SKM-1 treated with dmso at 0.1 percent for 144 hours (cell line): ENCODE data around the gene SLC8A2.
"Not testable (repeated sequence)": the region's sequence is repeated elsewhere in the genome, so short reads cannot be mapped to it uniquely, and the experiment has no call there.

Experiments
- DNase-seq: peaks from one replicate; lab custom pipeline; 2025; ENCODE audit not compliant: unreplicated experiment; lab: John Stamatoyannopoulos, UW

The SLC8A2 gene

DNA sequence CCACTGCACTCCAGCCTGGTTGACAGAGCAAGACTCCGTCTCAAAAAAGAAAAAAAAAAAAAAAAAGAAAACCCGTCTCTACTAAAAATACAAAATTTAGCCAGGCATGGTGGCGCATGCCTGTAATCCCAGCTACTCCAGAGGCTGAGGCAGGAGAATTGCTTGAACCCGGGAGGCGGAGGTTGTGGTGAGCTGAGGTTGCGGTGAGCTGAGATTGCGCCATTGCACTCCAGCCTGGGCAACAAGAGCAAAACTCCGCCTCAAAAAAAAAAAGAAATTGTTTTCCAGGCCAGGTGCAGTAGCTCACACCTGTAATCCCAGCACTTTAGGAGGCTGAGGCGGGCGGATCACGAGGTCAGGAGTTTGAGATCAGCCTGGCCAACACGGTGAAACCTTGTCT lies 85.1 kb downstream of the SLC8A2 start:
- DNase-seq, result not testable (repeated sequence)

- not testable (repeated sequence) for DNase-seq
These were observed 87.2 kb downstream of the SLC8A2 start for GRCh38 chr19:47384533-47384932.

DNA sequence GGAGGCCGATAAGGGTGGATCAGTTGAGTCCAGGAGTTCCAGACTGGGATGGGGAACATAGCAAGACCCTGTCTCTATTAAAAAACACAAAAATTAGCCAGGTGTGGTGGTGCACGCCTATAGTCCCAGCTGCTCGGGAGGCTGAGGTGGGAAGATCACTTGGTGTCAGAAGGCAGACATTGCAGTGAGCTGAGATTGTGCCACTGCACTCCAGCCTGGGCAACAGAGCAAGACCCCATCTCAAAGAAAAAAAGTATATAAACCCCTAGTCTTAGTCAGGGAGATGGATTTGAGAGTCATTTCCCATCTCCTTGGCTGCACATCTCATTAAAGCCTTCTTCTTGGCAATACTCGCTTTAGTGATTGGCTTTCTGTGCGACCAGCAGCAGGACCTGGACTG lies 87.8 kb downstream of the SLC8A2 start:
- not testable (repeated sequence) for DNase-seq

GRCh38 chr19:47381653-47382279 lies 89.9 kb downstream of the SLC8A2 start:
- peak; percentile 18 for DNase-seq

- DNase-seq, result no peak
These were observed 90.6 kb downstream of the SLC8A2 start for GRCh38 chr19:47381121-47381520.

DNA sequence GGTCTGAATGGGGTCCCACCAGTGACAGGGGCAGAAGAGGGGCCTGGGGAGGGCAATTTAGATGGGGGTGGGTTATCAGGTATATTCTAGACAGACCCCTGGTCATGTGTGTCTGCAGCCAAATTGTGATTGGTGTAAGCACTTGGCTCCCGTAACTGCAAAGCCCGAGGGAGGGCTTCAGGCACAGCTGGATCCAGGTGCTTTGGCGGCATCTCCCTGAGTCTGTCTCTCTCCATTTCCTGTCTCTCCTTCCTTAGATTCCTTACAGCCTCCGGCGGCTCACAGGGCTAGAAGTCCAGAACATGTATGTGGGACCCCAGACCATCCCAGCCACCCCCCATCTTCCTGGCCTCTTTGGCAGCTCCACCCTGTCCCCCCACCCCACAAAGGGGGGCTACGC lies 91.1 kb downstream of the SLC8A2 start:
- DNase-seq, result no peak

GRCh38 chr19:47379381-47379938 lies 92.2 kb downstream of the SLC8A2 start:
- DNase-seq, result no peak

- DNase-seq, result no peak
These were observed 93.4 kb downstream of the SLC8A2 start for GRCh38 chr19:47378246-47378645.
